Esophagus muscularis mucosa (tissue), 2 donors: ENCODE results near the gene C2CD3.

Source experiments
- EP300 ChIP-seq: sonication (generic); formaldehyde crosslinking; IDR thresholded peaks from one replicate; pipeline ENCODE4 v1.6.1; 2017; ENCODE audit warnings: antibody characterized with exemption
- POLR2A ChIP-seq: fragments of 450-650 bp; IDR thresholded peaks from one replicate; pipeline ENCODE4 v1.6.1; 2017; ENCODE audit warnings: antibody characterized with exemption, moderate library complexity, mild to moderate bottlenecking, low read depth

DNA sequence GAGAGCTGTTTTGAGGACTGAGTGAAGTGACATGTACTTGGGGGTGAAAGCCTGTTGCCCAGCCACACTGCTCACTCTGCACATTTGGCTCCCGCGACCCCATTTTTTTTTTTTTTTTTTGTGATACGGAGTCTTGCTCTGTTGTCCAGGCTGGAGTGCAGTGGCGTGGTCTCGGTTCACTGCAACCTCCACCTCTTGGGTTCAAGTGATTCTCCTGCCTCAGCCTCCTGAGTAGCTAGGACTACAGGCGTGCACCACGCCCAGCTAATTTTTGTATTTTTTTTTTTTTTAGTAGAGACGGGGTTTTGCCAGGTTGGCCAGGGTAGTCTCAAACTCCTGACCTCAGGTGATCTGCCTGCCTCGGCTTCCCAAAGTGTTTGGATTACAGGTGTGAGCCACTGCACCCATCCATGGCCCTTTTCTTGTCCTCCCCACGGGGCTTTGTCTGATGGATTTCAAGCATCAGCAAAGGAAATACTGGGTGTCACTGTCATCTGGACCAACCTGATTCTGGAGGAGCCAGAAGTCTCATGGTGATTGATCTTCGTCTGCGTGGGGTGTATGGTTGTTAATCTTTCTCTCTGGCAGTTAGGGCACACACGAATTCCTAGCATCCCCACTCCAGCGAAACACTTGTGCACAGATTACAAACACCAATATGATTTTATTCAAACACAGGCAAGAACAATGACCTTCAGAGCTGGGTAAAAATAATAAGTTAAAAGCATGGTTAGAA lies 158.6 kb downstream of the C2CD3 start:
- TF ChIP-seq EP300: no peak
- no peak for TF ChIP-seq POLR2A
